Activated CD4-positive, alpha-beta T cell treated with anti-CD3 and anti-CD28 coated beads, Interleukin-2, amount 10 ng/mL, durations not matched to agents 7 days and 5 days (primary cell): Measurements from ENCODE around the gene ATG3. TPM values are rescaled to one million over a fixed set of nuclear protein-coding genes. Genes with fewer than 3 reads are reported as not detected.
A peak's percentile ranks its signal among the peaks of the same experiment; 100 is the strongest.

Experiments used
- CTCF ChIA-PET: fragments of 350-600 bp; sonication (Branson Sonifier 250); formaldehyde crosslinking; loops from one replicate; lab custom pipeline; 2021; ENCODE audit warnings: antibody characterized with exemption; lab: Charles Lee
- POLR2A ChIA-PET: fragments of 350-600 bp; sonication (Branson Sonifier 250); formaldehyde crosslinking; loops from one replicate; lab custom pipeline; 2021; ENCODE audit warnings: antibody characterized with exemption; lab: Charles Lee
- DNase-seq: peaks from one replicate; pipeline ENCODE4 v3.0.0-alpha.2; 2020
- H3K27ac Mint-ChIP-seq: one replicate; pipeline ENCODE4 v1.8.0; 2021; ENCODE audit warnings: mild to moderate bottlenecking, moderate library complexity, mixed read lengths
- H3K27me3 Mint-ChIP-seq: one replicate; pipeline ENCODE4 v1.8.0; 2021; ENCODE audit warnings: mixed read lengths
- H3K36me3 Mint-ChIP-seq: one replicate; pipeline ENCODE4 v1.8.0; 2021; ENCODE audit warnings: low read depth, mixed read lengths
- H3K4me1 Mint-ChIP-seq: one replicate; pipeline ENCODE4 v1.8.0; 2021; ENCODE audit warnings: mixed read lengths
- H3K4me3 Mint-ChIP-seq: one replicate; pipeline ENCODE4 v1.8.0; 2021; ENCODE audit warnings: mild to moderate bottlenecking, moderate library complexity, mixed read lengths
- H3K9me3 Mint-ChIP-seq: one replicate; pipeline ENCODE4 v1.8.0; 2021; ENCODE audit warnings: mixed read lengths
- total RNA-seq, 2 experiments: library from RNA; stranded (reverse); gene quantifications; one replicate each; pipeline ENCODE4 v1.2.3, GENCODE V29; 2021

Gene ATG3
- 10 to 100 TPM; 65.2 to 74.5 TPM for total RNA-seq

- Mint-ChIP-seq H3K27ac (peak within 1 kb of the TSS; percentile 97), H3K4me3 (peak within 1 kb of the TSS; percentile 99), H3K4me1 (peaks cover 42% of the 10 kb centered on the region), H3K36me3 (peaks cover 36% of the 10 kb centered on the region), H3K27me3 (no peaks in the 10 kb centered on the region), H3K9me3 (no peaks in the 10 kb centered on the region)
- POLR2A ChIA-PET = interaction anchor here (1.0 kb wide), 1 partner anchor 18 kb away, joined by 3 read pairs; no protein-coding TSS in a partner anchor
- CTCF ChIA-PET = interaction anchor here (0.8 to 2.0 kb wide), 3 partner anchors 21 to 269 kb away, joined by 3 to 6 read pairs (median 4); no protein-coding TSS in a partner anchor
- peak; percentile 99 for DNase-seq
Measured at GRCh38 chr3:112561734-112562529, at the start of gene ATG3, which contains the start of gene SLC35A5. Gene ATG3, minus strand, starts transcription at chr3:112561962. Its CDS starts 434 bp downstream, at chr3:112561528. Gene SLC35A5, plus strand, starts transcription at chr3:112562045. Its CDS starts 1,359 bp downstream, at chr3:112563404.

GRCh38 chr3:112610121-112610520 is 48.4 kb upstream of the ATG3 start:
- POLR2A ChIA-PET = no interaction called here
- H3K9me3 Mint-ChIP-seq = no peaks in the 10 kb centered on the region
- H3K4me3 Mint-ChIP-seq = no peak overlapping the region
- H3K27me3 Mint-ChIP-seq = peaks cover 23% of the 10 kb centered on the region
- H3K36me3 Mint-ChIP-seq = no peaks in the 10 kb centered on the region
- H3K4me1 Mint-ChIP-seq = peaks cover 5% of the 10 kb centered on the region
- CTCF ChIA-PET = interaction anchor here (0.6 kb wide), 1 partner anchor 69 kb away, joined by 3 read pairs; no protein-coding TSS in a partner anchor
- H3K27ac Mint-ChIP-seq = no peak overlapping the region
- DNase-seq = no peak

DNA sequence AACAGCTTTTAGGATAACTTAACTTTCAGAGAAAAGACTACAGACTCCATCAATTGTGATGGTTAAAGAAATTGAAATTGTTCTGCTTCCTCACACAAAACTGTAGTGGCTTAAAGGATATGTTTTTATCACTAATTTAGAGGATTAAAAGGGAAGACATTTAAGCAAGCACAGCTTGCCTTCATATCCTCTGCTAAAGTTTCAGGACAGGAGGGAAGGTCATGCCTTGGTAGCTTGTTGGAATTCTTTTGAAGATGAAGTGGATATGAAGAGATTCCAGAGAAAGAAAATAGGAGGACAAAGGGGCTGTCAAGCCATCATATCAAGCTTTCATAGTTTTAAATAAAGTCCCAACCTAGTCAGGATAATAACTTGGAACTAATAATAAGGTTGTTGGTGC is 46.1 kb upstream of the ATG3 start:
- no peaks in the 10 kb centered on the region for H3K9me3 Mint-ChIP-seq
- CTCF ChIA-PET = interaction anchor here (1.0 to 1.3 kb wide), 3 partner anchors 26 to 35 kb away, joined by 3 read pairs; no protein-coding TSS in a partner anchor
- no peaks in the 10 kb centered on the region for H3K36me3 Mint-ChIP-seq
- DNase-seq = no peak
- no peak overlapping the region for H3K4me3 Mint-ChIP-seq
- peaks cover 14% of the 10 kb centered on the region for H3K4me1 Mint-ChIP-seq
- no peak overlapping the region for H3K27ac Mint-ChIP-seq
- H3K27me3 Mint-ChIP-seq = peaks cover 21% of the 10 kb centered on the region
- POLR2A ChIA-PET = no interaction called here

DNA sequence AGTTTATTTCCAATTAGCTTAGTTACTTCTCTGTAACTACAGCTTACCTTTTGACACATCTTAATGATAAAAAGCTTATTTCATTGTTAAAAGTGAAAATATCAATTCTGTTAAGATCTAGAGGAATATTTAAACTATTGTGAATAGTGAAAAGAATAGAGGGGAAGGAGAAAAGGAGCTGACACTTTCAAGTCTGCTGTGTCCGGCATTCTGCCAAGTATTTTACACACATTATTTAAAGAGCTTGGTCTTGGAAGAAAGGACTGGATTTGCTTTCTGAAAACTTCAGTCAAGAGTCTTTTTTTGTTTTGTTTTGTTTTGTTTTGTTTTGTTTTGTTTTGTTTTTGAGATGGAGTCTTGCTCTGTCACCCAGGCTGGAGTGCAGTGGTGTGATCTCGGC is 44.3 kb upstream of the ATG3 start:
- no peak overlapping the region for H3K4me3 Mint-ChIP-seq
- no peaks in the 10 kb centered on the region for H3K9me3 Mint-ChIP-seq
- no peaks in the 10 kb centered on the region for H3K36me3 Mint-ChIP-seq
- POLR2A ChIA-PET = no interaction called here
- H3K27me3 Mint-ChIP-seq = peaks cover 19% of the 10 kb centered on the region
- H3K27ac Mint-ChIP-seq = no peak overlapping the region
- H3K4me1 Mint-ChIP-seq = peaks cover 26% of the 10 kb centered on the region
- DNase-seq = no peak
- CTCF ChIA-PET = no interaction called here

DNA sequence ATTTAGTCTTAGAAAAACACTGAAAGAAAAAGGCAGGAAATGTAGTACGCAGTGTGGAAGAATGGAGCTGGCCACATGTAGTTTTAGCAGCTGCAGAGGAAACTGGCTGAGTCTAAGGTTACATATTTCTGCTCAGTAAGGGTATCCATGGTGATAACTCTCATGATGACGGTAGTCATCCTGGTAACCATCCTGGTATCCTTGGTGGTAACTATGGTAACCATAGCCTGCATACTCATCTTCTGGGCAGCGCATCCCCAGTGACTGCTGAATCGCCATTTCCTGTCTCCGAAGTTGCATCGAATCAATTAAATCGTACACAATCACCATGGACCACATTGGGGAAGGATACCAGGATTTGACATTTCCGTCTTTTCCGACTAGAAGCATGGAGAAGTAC is 43.5 kb upstream of the ATG3 start:
- CTCF ChIA-PET = interaction anchor here (0.5 to 1.0 kb wide), 2 partner anchors 19 to 697 kb away, joined by 3 read pairs; no protein-coding TSS in a partner anchor
- H3K4me3 Mint-ChIP-seq = no peak overlapping the region
- no peaks in the 10 kb centered on the region for H3K36me3 Mint-ChIP-seq
- H3K27ac Mint-ChIP-seq = no peak overlapping the region
- DNase-seq = no peak
- H3K4me1 Mint-ChIP-seq = peaks cover 26% of the 10 kb centered on the region
- POLR2A ChIA-PET = no interaction called here
- H3K9me3 Mint-ChIP-seq = no peaks in the 10 kb centered on the region
- peaks cover 18% of the 10 kb centered on the region for H3K27me3 Mint-ChIP-seq

DNA sequence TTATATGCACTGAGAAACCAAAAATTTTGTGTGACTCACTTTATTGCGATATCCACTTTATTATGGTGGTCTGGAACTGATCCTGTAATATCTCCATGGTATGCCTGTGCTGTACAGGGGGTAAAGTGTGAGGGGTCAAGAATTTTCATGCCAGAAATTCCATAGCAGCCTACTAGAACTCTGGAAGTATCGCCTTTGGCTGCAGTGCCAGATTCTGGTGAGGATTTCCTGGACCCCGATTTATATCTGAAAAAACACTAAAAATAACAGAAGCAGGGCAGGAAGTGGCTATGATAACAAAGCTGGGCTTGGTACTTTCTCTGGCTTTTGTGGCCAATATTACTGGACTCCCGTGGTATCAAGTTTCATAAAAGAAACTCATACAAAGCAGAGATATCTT is 42.8 kb upstream of the ATG3 start:
- no peak overlapping the region for H3K27ac Mint-ChIP-seq
- no peaks in the 10 kb centered on the region for H3K36me3 Mint-ChIP-seq
- peaks cover 16% of the 10 kb centered on the region for H3K27me3 Mint-ChIP-seq
- DNase-seq = no peak
- POLR2A ChIA-PET = no interaction called here
- H3K4me3 Mint-ChIP-seq = no peak overlapping the region
- CTCF ChIA-PET = interaction anchor here (0.5 to 1.0 kb wide), 2 partner anchors 18 to 698 kb away, joined by 3 read pairs; no protein-coding TSS in a partner anchor
- peaks cover 26% of the 10 kb centered on the region for H3K4me1 Mint-ChIP-seq
- no peaks in the 10 kb centered on the region for H3K9me3 Mint-ChIP-seq

DNA sequence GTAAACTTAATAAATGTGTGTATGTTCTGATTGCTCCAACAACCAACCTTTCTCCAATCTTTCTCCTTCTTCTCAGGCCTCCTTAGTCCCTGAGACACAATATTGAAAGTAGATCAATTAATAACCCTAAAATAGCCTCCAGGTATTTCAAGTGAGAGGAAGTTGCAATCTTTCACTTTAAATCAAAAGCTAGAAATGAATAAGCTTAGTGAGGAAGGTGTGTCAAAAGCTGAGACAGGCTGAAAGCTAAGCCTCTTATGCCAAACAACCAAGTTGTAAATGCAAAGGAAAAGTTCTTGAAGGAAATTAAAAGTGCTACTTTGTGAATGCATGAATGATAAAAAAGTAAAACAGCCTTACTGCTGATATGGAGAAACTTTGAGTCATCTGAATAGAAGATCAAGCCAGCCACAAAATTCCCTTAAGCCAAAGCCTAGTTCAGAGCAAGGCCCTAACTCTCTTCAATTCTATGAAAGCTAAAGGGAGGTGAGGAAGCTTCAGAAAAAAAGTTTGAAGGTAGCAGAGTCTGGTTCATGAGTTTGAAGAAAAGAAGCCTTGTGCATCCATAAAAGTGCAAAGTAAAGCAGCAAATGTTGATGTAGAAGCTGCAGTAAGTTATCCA is 40.6 kb upstream of the ATG3 start:
- peaks cover 26% of the 10 kb centered on the region for H3K4me1 Mint-ChIP-seq
- ChIA-PET CTCF (interaction anchor here (0.7 to 1.3 kb wide), 4 partner anchors 10 to 1189 kb away, joined by 3 read pairs; no protein-coding TSS in a partner anchor), POLR2A (interaction anchor here (0.6 kb wide), 1 partner anchor 106 kb away, joined by 4 read pairs; no protein-coding TSS in a partner anchor)
- H3K27me3 Mint-ChIP-seq = peaks cover 7% of the 10 kb centered on the region
- no peak overlapping the region for H3K27ac Mint-ChIP-seq
- no peak overlapping the region for H3K4me3 Mint-ChIP-seq
- H3K36me3 Mint-ChIP-seq = peaks cover 4% of the 10 kb centered on the region
- H3K9me3 Mint-ChIP-seq = no peaks in the 10 kb centered on the region
- DNase-seq = no peak

DNA sequence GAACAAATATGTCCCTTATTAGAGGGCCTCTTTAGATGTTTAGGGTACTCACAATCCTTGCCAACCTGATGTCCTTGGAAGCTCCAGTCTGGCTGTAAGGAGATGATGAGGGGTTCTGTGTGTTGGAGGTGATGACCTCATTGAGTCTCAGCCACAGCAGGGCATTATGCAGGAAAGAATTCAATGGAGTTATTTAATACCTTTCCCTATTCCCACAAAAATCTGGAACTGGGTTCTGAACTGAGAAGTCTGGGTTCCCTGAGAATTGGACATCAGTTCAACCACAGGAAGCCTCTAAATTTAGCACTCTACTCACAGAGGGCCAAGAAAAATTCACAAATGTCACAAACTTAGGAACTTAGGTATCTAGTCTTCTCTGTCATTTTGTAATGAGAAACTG is 37.0 kb upstream of the ATG3 start:
- ChIA-PET CTCF (interaction anchor here (1.2 kb wide), 1 partner anchor 44 kb away, joined by 3 read pairs; no protein-coding TSS in a partner anchor), POLR2A (no interaction called here)
- Mint-ChIP-seq H3K4me1 (peaks cover 14% of the 10 kb centered on the region), H3K9me3 (no peaks in the 10 kb centered on the region), H3K4me3 (no peak overlapping the region), H3K36me3 (peaks cover 11% of the 10 kb centered on the region), H3K27ac (no peak overlapping the region), H3K27me3 (no peaks in the 10 kb centered on the region)
- DNase-seq = no peak

DNA sequence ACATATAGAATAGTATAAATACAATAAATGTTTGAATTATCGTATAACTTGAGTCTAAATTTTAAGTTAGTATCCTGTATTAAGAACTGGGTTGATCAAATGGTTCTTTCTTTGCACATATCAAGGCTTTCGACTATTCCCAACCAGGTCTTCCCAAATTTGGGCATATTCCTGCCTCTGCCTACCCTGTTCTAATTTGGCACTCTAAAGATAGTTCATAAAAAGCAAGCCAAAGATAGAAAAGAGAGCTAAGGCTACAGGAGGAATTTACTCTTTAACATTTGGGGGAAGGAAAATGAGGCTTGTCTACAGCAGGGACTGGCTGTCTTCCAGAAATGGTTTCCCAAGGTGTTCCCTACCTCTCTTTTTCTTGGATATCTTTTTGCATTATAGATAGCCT is 36.2 kb upstream of the ATG3 start:
- ChIA-PET CTCF (no interaction called here), POLR2A (no interaction called here)
- H3K4me1 Mint-ChIP-seq = peaks cover 12% of the 10 kb centered on the region
- H3K9me3 Mint-ChIP-seq = no peaks in the 10 kb centered on the region
- H3K27me3 Mint-ChIP-seq = no peaks in the 10 kb centered on the region
- no peak overlapping the region for H3K27ac Mint-ChIP-seq
- no peak overlapping the region for H3K4me3 Mint-ChIP-seq
- DNase-seq = no peak
- H3K36me3 Mint-ChIP-seq = peaks cover 17% of the 10 kb centered on the region

DNA sequence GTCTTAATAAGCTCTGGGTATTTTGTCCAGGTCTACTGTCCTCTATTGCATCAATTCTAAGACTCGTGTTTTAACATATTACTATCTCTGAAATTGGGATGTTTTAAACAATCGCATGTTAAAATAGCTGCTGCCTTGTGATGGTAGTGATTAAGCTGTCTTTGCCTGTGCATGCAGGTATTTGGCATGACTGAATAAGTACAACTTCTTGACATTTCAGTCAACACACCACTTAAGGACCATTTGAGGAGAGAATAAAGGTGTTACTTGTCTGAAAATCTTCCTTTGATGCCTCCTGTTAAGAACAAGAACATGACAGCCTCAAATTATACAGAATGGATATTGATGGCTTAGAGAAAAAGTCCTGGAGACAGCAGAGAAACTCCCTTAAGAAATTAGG is 33.1 kb upstream of the ATG3 start:
- H3K9me3 Mint-ChIP-seq = no peaks in the 10 kb centered on the region
- ChIA-PET POLR2A (no interaction called here), CTCF (no interaction called here)
- H3K4me1 Mint-ChIP-seq = peaks cover 1% of the 10 kb centered on the region
- H3K27me3 Mint-ChIP-seq = no peaks in the 10 kb centered on the region
- H3K27ac Mint-ChIP-seq = no peak overlapping the region
- DNase-seq = no peak
- no peak overlapping the region for H3K4me3 Mint-ChIP-seq
- H3K36me3 Mint-ChIP-seq = peaks cover 31% of the 10 kb centered on the region

DNA sequence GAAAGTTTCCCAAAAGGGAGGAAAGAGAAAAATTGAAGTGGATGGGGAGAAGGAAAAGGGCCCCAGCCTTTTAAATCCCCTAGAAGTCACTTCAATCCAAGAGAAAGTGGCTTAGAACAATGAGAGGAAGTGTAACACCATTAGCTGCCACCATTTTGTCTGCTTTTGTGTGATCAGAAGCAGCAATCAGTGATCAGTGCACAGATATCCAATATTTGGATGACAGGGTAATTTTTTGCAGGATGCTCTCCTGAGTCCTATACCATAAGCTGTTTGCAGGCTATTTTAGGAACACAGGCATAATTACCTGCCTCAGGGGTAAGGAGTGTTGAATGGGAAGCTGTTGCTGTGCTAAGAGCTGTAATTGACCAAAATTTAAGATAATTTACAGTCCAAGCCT is 31.5 kb upstream of the ATG3 start:
- DNase-seq = no peak
- Mint-ChIP-seq H3K4me3 (no peak overlapping the region), H3K9me3 (no peaks in the 10 kb centered on the region), H3K4me1 (peaks cover 1% of the 10 kb centered on the region), H3K27ac (no peak overlapping the region), H3K27me3 (no peaks in the 10 kb centered on the region), H3K36me3 (peaks cover 42% of the 10 kb centered on the region)
- ChIA-PET CTCF (no interaction called here), POLR2A (no interaction called here)

DNA sequence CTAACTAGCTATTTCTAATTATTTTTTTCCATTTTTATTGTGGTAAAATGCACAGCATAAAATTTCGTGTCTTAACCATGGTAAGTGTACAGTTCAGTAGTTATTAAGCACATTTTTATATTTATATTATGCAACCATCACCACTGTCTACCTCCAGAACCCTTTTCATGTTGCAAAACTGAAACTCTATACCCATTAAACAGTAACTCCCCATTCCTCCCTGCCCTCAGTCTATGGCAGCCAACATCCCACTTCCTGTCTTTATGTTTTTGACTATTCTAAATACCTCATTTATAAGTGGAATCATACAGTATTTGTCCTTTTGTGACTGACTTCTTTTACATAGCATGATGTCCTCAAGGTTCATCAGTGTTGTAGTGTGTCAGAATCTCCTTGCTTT is 25.6 kb upstream of the ATG3 start:
- H3K36me3 Mint-ChIP-seq = peaks cover 58% of the 10 kb centered on the region
- H3K9me3 Mint-ChIP-seq = no peaks in the 10 kb centered on the region

More for the DNA sequence above, 25.6 kb upstream of the ATG3 start:
- peaks cover 11% of the 10 kb centered on the region for H3K4me1 Mint-ChIP-seq
- no peaks in the 10 kb centered on the region for H3K27me3 Mint-ChIP-seq
- no peak overlapping the region for H3K4me3 Mint-ChIP-seq
- no peak overlapping the region for H3K27ac Mint-ChIP-seq
- CTCF ChIA-PET = interaction anchor here (0.6 to 1.4 kb wide), 2 partner anchors 9 to 55 kb away, joined by 4 read pairs; no protein-coding TSS in a partner anchor
- POLR2A ChIA-PET = no interaction called here
- DNase-seq = no peak
